Kidney (tissue), 14 donors: ENCODE measurements around the gene FPGS. TPM values are rescaled to one million over a fixed set of nuclear protein-coding genes. Genes with fewer than 3 reads are reported as not detected.

Experiments used
- DNase-seq, 5 donors: peaks; one replicate each; pipeline ENCODE4 v3.0.0-alpha.2; 2013 to 2020
- FAIRE-seq: peaks from 2 replicates; lab custom pipeline; 2012; peaks lifted over from hg19 to GRCh38; lab: Jason Lieb, UNC
- H3K27ac ChIP-seq, 2 donors: one replicate each; pipeline ENCODE4 v1.7.0; 2013; ENCODE audit warnings: low read depth in 2 of 2, low read length in 2 of 2, inconsistent platforms in 1 of 2
- H3K27me3 ChIP-seq: one replicate; pipeline ENCODE4 v1.7.1; 2013; ENCODE audit warnings: low read length, inconsistent platforms; ENCODE audit not compliant: control insufficient read depth, insufficient read depth
- H3K36me3 ChIP-seq, 3 donors: one replicate each; pipeline versions ENCODE4 v1.7.0 to v1.7.1; 2013; ENCODE audit warnings: low read length in 3 of 3, control low read depth in 1 of 3, inconsistent platforms in 1 of 3; ENCODE audit not compliant: insufficient read depth in 3 of 3, control insufficient read depth in 2 of 3
- H3K4me1 ChIP-seq, 3 donors: one replicate each; pipeline versions ENCODE4 v1.7.0 to v1.7.1; 2013; ENCODE audit warnings: low read length in 3 of 3, inconsistent platforms in 1 of 3, low read depth in 1 of 3; ENCODE audit not compliant: control insufficient read depth in 2 of 3, insufficient read depth in 2 of 3
- H3K4me3 ChIP-seq, 3 donors: one replicate each; pipeline versions ENCODE4 v1.7.0 to v1.8.1; 2013; ENCODE audit warnings: low read length in 3 of 3, control low read depth in 1 of 3, inconsistent platforms in 1 of 3
- H3K9ac ChIP-seq, 3 donors: one replicate each; pipeline versions ENCODE4 v1.7.0 to v1.7.1; 2013; ENCODE audit warnings: low read length in 3 of 3, control low read depth in 1 of 3, inconsistent platforms in 1 of 3
- H3K9me3 ChIP-seq, 3 donors: one replicate each; pipeline versions ENCODE4 v1.7.0 to v1.7.1; 2013; ENCODE audit warnings: low read length in 3 of 3, control low read depth in 1 of 3, inconsistent platforms in 1 of 3; ENCODE audit not compliant: control insufficient read depth in 2 of 3, insufficient read depth in 1 of 3
- CTCF ChIP-seq: IDR thresholded peaks from 3 replicates; pipeline ENCODE4 v1.5.1; 2012; ENCODE audit warnings: mild to moderate bottlenecking, moderate library complexity, borderline replicate concordance; ENCODE audit not compliant: insufficient read depth; ENCODE audit errors: extremely low read depth
- intact Hi-C: fragments of 100-400 bp; cut with DNase I; formaldehyde crosslinking; loops from one replicate; pipeline ENCODE4 v1.11.1; 2022
- polyA plus RNA-seq: library from polyadenylated mRNA; stranded (reverse); fragments of 350-450 nt; fragmentation: Illumina TruSeq; extraction: RNeasy Lipid Tissue Mini Kit (QIAGEN cat#74804); gene quantifications from one replicate; pipeline ENCODE4 v1.2.3, GENCODE V29; 2014; ENCODE audit warnings: low read depth, low replicate concordance; ENCODE audit not compliant: insufficient read depth
- total RNA-seq: library from RNA; stranded (reverse); fragmentation: NEBNext Ultra II Directional; extraction: Animal tissue kit (Norgen Biotek cat#: 25700); gene quantifications from one replicate; pipeline ENCODE4 v1.2.1, GENCODE V29; 2021
- donor health status: control.
- donor health status: control.
- donor health status: control.
- donor health status: control.
- donor health status: control.
- donor health status: DM: yes; HTN: yes; CAD: no.
- donor health status: Normal renal cell carcinoma (clear cell type).

Gene FPGS
- total and polyA plus RNA-seq, 2 donors from 2014 or later = 44.0 to 77.2 TPM

DNA sequence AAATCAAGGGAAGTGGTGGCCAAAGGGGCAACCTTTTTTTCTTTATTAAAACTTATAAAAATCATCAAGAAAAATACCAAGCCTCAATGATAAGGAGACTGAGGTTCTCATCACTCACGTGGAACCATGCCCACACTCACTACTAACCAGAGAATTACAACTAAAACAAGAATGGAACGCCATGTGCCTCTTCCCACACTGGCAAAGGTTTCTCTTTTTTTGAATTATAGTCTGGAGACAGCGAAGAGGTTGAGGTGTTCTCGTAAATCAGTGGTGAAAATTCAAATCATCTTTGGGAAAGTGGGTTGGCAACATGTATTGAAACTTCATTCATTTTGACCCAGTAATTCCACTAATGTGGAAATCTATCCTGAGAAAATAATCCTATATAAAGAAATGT is 19.4 kb downstream of the FPGS start:
- FAIRE-seq = no peak
- intact Hi-C loops = no loop called here
- H3K27me3 ChIP-seq = no peaks in the 10 kb centered on the region
- H3K9me3 ChIP-seq = no peaks in the 10 kb centered on the region
- no peak for TF ChIP-seq CTCF
- no peak overlapping the region for H3K27ac ChIP-seq
- no peak overlapping the region for H3K4me3 ChIP-seq
- H3K36me3 ChIP-seq = peaks cover 0 to 39% (median 11%) of the 10 kb centered on the region in 3 donors
- DNase-seq = no peak
- peaks cover 0 to 13% (median 8%) of the 10 kb centered on the region in 3 donors for H3K4me1 ChIP-seq
- H3K9ac ChIP-seq = no peak overlapping the region

GRCh38 chr9:127825319-127826051 is 22.8 kb downstream of the FPGS start:
- H3K27ac ChIP-seq = no peak overlapping the region
- DNase-seq (peak; percentile 65 to 89 (median 78)), FAIRE-seq (no peak)
- no peak overlapping the region for H3K9ac ChIP-seq
- peaks cover 0 to 17% (median 10%) of the 10 kb centered on the region in 3 donors for H3K36me3 ChIP-seq
- no peaks in the 10 kb centered on the region for H3K9me3 ChIP-seq
- no peak overlapping the region for H3K4me3 ChIP-seq
- peaks cover 0 to 27% (median 8%) of the 10 kb centered on the region in 3 donors for H3K4me1 ChIP-seq
- intact Hi-C loops = no loop called here
- H3K27me3 ChIP-seq = no peaks in the 10 kb centered on the region
- peak; percentile 36 for TF ChIP-seq CTCF

DNA sequence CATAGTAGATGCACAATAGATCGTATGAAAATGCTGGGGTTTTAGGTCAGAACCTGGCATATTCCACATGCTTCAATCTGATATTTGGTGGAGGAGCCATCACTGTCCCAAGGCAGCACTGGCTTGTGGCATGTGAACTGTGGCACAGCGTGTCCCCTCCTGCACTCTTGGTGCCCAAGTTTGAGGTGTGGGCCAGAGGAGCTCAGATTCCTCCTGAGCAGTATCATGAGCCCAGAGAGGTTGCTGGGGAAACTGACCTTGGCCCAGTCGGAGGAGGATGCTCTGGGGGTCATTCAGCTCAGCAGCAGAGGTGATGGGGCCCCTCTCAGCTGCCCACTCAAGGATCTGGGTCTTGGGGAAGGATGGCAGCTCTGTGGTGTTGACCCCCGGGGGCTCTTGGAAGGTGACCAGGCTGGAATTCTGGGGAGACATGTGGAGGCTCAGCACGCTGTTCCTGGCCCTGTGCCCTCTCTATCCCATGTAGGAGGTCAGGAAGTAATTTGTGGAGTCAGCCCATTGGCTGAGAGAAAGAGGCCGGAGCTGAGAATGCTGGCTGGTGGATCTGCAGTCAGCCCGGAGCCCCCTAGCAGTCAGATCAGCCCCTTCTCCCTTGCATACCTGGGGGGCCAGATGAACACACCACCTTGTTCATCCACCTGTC is 23.7 kb downstream of the FPGS start:
- no peak for FAIRE-seq
- intact Hi-C loops = no loop called here
- no peak for TF ChIP-seq CTCF

More for the DNA sequence above, 23.7 kb downstream of the FPGS start:
- Histone ChIP-seq H3K9ac (no peak overlapping the region), H3K27ac (no peak overlapping the region), H3K4me3 (no peak overlapping the region), H3K4me1 (peaks cover 0 to 29% (median 8%) of the 10 kb centered on the region in 3 donors), H3K27me3 (no peaks in the 10 kb centered on the region), H3K9me3 (no peaks in the 10 kb centered on the region), H3K36me3 (peaks cover 0 to 17% (median 10%) of the 10 kb centered on the region in 3 donors)
- DNase-seq = peak in 2 of 5 donors; percentile 43 to 47
